ENCODE data around the gene SNX25.
A peak's percentile ranks its signal among the peaks of the same experiment; 100 is the strongest.

SNX25 gene

GRCh38 chr4:185343726-185344581 is 134.6 kb downstream of the SNX25 start:
- TF ChIP-seq, protein P1, sequence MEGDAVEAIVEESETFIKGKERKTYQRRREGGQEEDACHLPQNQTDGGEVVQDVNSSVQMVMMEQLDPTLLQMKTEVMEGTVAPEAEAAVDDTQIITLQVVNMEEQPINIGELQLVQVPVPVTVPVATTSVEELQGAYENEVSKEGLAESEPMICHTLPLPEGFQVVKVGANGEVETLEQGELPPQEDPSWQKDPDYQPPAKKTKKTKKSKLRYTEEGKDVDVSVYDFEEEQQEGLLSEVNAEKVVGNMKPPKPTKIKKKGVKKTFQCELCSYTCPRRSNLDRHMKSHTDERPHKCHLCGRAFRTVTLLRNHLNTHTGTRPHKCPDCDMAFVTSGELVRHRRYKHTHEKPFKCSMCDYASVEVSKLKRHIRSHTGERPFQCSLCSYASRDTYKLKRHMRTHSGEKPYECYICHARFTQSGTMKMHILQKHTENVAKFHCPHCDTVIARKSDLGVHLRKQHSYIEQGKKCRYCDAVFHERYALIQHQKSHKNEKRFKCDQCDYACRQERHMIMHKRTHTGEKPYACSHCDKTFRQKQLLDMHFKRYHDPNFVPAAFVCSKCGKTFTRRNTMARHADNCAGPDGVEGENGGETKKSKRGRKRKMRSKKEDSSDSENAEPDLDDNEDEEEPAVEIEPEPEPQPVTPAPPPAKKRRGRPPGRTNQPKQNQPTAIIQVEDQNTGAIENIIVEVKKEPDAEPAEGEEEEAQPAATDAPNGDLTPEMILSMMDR (IDR thresholded peaks at IDR 0.05; ENCODE audit: unreplicated experiment in 3 of 3) = no peak
- Mint-ChIP-seq H3K9me3 (peaks cover 5% of the 10 kb centered on the region), H3K36me3 (ENCODE audit: low read depth) (peaks cover 54% of the 10 kb centered on the region), H3K4me3 (no peak overlapping the region), H3K4me1 (peaks cover 19% of the 10 kb centered on the region), H3K27ac (peak overlapping the region; percentile 8 to 68 (median 37)), H3K27me3 (ENCODE audit: low read depth) (no peaks in the 10 kb centered on the region)

DNA sequence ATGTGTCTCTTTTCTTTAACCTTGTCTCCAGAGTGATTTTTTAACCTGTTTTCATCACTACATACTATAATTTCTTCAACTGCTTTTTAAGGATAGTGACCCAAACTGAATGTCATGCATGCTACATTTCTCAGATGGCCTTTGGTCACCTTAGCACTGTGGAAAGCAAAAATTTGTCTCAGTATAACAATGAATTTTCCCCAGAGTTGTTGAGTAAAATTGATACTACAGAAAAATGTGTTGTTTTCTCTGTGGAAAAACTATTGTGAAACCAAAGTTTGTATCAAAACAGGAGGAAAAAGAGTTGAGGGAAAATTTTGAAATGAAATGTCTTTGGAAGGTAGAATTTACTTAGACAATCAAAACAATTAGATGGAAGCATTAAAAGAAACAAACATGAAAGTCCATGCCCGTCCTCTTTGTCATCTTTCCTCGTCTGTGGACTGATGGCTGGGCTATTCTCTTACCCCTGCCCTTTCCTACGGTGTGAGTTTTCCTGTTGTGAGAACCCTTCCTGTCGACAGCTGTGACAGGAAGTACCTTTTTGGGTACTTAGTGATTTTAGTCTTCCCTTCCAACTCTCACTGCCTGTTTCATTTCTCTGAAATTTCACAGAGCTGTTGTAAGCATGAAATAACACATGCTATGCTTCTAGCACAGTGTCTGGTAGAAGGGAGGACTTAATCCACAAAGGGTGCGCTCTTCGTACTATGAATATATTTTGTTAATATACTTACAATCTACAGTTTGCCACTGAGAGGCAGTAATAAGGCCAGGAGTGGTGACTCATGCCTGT is 135.5 kb downstream of the SNX25 start:
- Mint-ChIP-seq H3K27ac (peak overlapping the region in 2 of 3 experiments; percentile 55 to 68), H3K9me3 (no peaks in the 10 kb centered on the region), H3K27me3 (ENCODE audit: low read depth) (no peaks in the 10 kb centered on the region), H3K4me3 (no peak overlapping the region), H3K36me3 (ENCODE audit: low read depth) (peaks cover 53% of the 10 kb centered on the region), H3K4me1 (peaks cover 19% of the 10 kb centered on the region)
- TF ChIP-seq, protein P1 (IDR thresholded peaks at IDR 0.05; ENCODE audit: unreplicated experiment in 3 of 3) = no peak

- no peak overlapping the region for H3K4me3 Mint-ChIP-seq
- TF ChIP-seq, protein P1 (IDR thresholded peaks at IDR 0.05; ENCODE audit: unreplicated experiment in 3 of 3) = no peak
- H3K36me3 Mint-ChIP-seq (ENCODE audit: low read depth) = peaks cover 59% of the 10 kb centered on the region
- H3K27ac Mint-ChIP-seq = no peak overlapping the region
- H3K4me1 Mint-ChIP-seq = peaks cover 19% of the 10 kb centered on the region
- H3K9me3 Mint-ChIP-seq = no peaks in the 10 kb centered on the region
- H3K27me3 Mint-ChIP-seq (ENCODE audit: low read depth) = no peaks in the 10 kb centered on the region
Measured at GRCh38 chr4:185346975-185347601, 137.7 kb downstream of the SNX25 start.

DNA sequence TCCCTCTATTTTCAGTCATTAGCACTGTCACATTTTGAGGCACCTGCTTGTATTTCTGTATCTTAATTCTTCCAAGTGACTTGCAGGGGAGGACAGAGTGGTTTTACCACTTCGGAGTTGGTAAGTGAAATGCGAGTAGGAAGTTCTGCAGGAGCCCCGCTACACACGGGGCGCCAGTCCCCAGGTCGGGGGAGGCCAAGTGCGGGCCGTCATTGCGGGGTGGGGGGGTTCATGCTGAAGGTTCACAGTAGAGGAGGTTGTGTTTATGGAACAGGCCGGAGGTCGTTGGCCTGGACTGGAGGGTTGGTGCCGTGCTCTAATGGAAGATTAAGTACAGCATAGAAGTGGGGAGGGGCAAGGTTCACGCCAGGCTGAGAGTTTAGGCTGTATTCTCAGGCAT is 142.3 kb downstream of the SNX25 start:
- Mint-ChIP-seq H3K27ac (no peak overlapping the region), H3K36me3 (ENCODE audit: low read depth) (peaks cover 60% of the 10 kb centered on the region), H3K27me3 (ENCODE audit: low read depth) (no peaks in the 10 kb centered on the region), H3K4me3 (no peak overlapping the region), H3K9me3 (no peaks in the 10 kb centered on the region), H3K4me1 (no peaks in the 10 kb centered on the region)
- TF ChIP-seq, protein P1 (IDR thresholded peaks at IDR 0.05; ENCODE audit: unreplicated experiment in 3 of 3) = no peak

DNA sequence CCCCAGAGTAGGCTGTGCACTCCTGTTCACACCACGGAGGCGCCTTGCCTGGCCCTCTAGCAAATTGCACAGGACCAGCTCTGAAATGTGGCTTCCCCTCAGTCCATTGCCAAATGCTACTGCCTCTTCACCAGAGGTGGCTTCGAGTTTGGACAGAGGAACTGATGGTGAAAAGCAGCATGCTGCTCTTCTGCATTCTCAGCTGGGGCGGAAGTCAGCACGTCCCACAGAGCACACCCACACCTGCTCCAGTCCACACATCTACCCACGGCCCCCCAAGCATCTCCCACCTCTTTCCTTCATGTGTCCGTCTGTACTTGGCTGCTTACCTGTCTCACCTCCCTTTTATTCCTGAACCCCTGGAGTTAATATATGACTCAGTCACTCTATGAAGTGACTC is 142.8 kb downstream of the SNX25 start:
- TF ChIP-seq, protein P1 (IDR thresholded peaks at IDR 0.05; ENCODE audit: unreplicated experiment in 3 of 3) = no peak
- Mint-ChIP-seq H3K9me3 (no peaks in the 10 kb centered on the region), H3K4me3 (no peak overlapping the region), H3K4me1 (no peaks in the 10 kb centered on the region), H3K36me3 (ENCODE audit: low read depth) (peaks cover 55% of the 10 kb centered on the region), H3K27ac (no peak overlapping the region), H3K27me3 (ENCODE audit: low read depth) (no peaks in the 10 kb centered on the region)
